ENCODE measurements around the gene POLD2.

Gene POLD2

GRCh38 chr7:44112997-44113763 is 10.2 kb downstream of the POLD2 start:
- DNase-seq (ENCODE audit: low read depth), result no peak

GRCh38 chr7:44112231-44112996 is 10.9 kb downstream of the POLD2 start:
- DNase-seq (ENCODE audit: low read depth), result no peak

DNA sequence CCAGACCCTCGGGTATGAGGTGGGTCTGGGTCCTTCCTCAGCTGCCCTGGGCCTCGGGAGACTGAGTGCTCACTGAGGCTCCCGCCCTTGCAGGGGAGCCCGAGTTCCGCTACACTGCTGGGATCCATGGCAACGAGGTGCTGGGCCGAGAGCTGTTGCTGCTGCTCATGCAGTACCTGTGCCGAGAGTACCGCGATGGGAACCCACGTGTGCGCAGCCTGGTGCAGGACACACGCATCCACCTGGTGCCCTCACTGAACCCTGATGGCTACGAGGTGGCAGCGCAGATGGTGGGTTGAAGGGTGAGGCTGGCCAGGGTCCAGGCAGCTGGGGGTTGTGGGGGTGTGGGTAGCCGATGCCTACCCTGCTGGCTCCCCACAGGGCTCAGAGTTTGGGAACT is 11.6 kb downstream of the POLD2 start:
- no peak for DNase-seq (ENCODE audit: low read depth)

DNA sequence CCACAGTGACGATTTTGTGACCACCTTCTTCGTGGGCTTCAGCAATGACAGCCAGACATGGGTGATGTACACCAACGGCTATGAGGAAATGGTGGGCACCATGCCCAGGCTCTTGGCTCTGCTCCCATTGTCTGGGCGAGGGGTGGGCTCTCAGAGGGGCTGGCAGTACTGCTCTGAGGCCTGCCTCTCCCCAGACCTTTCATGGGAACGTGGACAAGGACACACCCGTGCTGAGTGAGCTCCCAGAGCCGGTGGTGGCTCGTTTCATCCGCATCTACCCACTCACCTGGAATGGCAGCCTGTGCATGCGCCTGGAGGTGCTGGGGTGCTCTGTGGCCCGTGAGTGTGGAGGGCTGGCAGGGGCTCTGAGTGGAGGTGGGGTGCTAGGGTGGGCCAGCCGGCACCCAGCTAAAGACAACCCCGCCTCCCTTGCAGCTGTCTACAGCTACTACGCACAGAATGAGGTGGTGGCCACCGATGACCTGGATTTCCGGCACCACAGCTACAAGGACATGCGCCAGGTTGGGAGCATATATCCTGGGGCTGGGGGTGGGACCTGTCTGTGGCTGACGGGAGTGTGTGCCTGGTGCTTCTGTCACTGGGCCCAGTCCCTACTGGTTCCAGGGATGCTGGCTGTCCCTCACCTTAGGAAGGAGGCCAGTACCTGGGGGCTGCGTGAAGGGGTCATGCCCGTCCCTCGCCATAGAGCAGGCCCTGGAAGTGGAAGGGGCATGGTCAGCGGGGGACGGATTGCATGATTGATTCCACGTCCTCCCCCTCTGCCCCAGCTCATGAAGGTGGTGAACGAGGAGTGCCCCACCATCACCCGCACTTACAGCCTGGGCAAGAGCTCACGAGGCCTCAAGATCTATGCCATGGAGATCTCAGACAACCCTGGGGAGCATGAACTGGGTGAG is 12.4 kb downstream of the POLD2 start:
- DNase-seq (ENCODE audit: low read depth), result no peak

GRCh38 chr7:44109991-44110390 is 13.4 kb downstream of the POLD2 start:
- no peak for DNase-seq (ENCODE audit: low read depth)

DNA sequence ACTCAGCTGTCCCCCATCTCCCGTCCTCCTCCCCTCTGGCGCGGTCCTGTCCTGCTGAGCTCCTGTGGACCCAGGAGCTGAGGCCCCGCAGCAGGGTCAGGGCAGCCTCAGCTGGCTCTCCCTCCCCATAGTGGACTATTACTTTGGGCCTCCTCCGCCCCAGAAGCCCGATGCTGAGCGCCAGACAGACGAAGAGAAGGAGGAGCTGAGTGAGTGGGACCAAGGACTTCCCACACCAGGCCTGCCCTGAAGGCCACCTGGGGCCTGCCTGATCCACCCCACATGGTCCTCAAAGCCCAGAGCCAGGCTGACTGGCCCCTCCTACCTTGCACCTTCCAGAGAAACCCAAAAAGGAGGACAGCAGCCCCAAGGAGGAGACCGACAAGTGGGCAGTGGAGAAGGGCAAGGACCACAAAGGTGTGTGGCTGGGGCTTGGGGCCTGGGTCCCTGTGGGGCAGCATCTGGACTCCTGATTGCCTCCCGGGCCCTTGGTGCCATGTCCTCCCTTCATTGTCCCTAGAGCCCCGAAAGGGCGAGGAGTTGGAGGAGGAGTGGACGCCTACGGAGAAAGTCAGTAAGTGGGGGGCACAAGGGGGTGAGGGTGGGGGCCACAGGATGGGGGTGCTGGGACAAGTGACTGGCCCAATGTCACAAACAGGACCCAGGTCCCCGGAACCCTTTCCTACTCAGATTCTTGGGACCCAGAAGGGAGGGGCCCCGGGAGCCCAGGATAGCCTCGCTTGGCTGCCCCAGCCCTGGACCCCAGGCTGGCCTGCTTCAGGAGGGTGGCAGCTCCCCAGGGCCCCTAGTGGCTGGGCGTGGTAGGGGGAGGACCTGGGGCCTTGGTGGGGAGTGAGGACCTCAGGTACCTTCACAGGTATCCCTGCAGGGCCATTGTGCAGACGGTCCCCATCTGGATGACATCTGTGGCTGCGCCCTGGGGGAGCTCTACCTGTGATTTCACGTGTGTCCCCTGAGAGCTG is 14.3 kb downstream of the POLD2 start:
- DNase-seq (ENCODE audit: low read depth), result no peak

DNA sequence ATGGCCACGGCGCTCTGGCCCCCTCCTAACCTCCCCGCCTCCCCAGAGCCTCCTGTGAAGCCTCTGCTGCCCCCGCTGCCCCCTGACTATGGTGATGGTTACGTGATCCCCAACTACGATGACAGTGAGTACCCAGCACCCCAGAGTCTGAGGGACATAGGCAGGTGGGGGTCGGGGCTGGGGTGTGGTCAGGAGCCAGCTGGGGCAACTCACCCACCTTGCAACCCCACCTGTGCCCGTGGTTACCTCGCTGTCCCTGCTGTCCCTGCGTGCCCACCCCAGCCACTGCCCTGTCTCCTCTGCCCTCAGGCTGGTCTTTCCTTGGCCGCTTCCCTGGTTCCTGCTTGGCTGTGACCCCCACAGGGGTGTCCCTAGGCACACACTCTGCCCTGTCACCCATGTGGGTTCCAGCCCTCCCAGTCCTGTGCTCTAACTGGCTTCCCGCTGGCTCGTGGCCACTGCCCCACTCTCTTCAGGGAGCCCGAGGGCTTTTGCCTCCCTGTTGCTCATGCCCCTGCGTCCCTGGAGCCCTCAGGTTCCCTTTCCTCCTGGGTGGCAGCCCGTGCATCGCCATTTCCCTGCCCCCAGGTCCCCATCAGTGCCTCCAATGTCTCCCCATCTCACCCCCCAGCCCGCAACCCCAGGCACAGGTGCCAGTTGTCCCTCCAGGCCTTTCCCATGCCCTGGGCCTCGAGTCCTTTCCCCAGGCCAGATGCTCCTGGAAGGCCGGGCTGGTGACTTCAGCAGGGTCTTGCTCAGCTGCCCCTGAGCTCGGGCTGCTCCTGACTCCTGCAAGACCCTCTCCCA is 15.2 kb downstream of the POLD2 start:
- DNase-seq (ENCODE audit: low read depth), result no peak

DNA sequence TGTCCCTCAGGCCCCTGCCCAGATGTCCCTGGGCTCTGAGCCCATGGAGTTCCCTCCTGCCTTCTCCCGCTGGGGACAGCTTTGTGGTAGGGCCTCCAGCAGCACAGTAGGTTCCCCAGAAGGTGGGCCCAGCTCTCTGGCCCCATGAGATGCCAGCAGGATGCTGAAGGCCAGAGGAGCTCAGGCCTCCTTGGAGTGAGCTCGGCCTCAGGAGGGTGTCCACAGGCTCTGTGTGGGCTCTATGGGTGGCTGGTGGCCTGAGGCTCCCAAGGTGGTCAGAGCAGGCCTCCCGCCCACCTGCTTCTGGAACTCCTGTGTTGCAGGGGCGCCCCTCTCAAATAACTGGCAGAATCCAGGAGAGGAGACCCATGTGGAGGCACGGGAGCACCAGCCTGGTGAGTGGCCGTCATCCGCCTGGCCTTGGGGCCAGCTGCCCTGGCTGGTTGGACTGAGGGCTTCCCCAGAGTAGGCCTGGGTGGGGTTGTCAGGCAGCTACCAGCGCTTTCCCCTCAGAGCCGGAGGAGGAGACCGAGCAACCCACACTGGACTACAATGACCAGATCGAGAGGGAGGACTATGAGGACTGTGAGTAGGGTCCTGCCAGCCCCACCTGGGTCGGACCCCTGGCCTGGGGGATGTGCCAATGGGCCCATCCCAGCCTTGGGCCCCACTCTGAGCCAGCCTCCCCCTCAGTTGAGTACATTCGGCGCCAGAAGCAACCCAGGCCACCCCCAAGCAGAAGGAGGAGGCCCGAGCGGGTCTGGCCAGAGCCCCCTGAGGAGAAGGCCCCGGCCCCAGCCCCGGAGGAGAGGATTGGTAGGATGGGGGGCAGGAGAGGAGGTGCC is 16.0 kb downstream of the POLD2 start:
- DNase-seq (ENCODE audit: low read depth), result no peak

GRCh38 chr7:44106311-44107065 is 16.9 kb downstream of the POLD2 start:
- DNase-seq (ENCODE audit: low read depth), result no peak

GRCh38 chr7:44105832-44106231 is 17.5 kb downstream of the POLD2 start:
- DNase-seq (ENCODE audit: low read depth), result no peak

GRCh38 chr7:44104860-44105771 is 18.2 kb downstream of the POLD2 start:
- DNase-seq (ENCODE audit: low read depth), result no peak

DNA sequence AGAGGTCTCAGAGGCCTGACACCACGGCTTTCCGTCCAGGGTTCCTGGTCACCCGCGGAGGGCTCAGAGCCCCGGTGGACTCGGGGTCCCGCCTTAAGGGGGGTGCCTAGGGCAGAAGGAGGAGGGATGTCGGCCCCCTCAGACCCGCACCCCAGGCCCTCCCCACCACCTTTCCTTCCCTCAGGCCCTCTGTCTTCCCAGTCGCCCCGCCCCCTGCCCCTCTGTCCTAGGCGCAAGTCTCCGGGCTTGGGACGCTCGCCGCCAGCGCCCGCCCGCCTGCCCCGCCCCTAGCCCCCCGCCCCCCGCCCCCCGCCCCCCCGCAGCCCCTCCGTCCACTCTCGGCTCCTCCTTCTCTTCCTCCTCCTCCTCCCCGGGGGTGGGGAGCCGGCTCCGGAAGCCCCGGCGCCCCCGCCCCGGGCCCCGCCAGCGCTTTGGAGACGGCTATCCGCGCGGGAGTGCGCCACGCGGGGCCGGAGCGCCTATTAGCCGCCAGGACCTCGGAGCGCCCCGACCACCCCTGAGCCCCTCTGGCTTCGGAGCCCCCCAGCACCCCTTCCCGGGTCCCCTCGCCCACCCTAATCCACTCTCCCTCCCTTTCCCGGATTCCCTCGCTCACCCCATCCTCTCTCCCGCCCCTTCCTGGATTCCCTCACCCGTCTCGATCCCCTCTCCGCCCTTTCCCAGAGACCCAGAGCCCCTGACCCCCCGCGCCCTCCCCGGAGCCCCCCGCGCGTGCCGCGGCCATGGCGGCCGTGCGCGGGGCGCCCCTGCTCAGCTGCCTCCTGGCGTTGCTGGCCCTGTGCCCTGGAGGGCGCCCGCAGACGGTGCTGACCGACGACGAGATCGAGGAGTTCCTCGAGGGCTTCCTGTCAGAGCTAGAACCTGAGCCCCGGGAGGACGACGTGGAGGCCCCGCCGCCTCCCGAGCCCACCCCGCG is 19.2 kb downstream of the POLD2 start, which contains the start of gene AEBP1:
Gene AEBP1, plus strand, starts transcription at position 423 of the 937 bp plus-strand sequence. Its CDS starts 321 bp downstream, at position 744.
- no peak for DNase-seq (ENCODE audit: low read depth)

GRCh38 chr7:44103566-44103922 is 19.8 kb downstream of the POLD2 start:
- DNase-seq (ENCODE audit: low read depth), result no peak

DNA sequence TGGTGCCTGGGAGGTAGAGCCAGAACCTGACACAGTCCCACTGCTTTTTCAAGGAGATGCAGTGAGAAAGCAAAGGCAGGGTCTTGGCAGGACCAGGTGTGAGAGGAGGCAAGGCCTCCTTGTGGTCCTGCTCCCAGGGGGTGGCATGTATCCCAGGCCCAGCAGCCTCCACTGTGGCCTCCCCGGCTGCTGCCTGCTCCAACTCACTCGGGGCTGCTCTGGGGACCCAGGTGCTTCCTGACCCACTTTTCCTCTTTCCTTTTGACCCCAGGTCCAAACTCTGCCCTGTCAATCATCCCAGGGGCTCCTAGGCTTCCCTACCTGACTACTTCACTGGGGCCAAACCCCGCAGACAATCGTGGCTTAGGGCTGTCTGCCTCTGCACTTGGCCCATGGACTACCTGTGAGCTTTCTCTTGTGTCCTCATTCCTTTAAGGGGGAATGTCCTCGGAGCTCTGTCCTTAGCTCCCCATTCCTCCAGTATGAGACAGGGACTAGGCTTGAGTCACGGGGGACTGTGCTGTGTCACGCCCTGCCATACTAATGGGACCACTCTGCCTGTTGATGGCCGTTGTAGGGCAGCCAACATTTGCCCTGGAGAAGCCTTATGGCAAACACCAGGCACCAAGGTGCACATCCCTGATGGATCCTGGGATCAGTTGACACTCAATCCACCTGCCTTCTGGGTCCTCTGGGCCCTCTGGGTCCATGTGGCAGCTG is 20.3 kb downstream of the POLD2 start:
- DNase-seq (ENCODE audit: low read depth), result no peak

DNA sequence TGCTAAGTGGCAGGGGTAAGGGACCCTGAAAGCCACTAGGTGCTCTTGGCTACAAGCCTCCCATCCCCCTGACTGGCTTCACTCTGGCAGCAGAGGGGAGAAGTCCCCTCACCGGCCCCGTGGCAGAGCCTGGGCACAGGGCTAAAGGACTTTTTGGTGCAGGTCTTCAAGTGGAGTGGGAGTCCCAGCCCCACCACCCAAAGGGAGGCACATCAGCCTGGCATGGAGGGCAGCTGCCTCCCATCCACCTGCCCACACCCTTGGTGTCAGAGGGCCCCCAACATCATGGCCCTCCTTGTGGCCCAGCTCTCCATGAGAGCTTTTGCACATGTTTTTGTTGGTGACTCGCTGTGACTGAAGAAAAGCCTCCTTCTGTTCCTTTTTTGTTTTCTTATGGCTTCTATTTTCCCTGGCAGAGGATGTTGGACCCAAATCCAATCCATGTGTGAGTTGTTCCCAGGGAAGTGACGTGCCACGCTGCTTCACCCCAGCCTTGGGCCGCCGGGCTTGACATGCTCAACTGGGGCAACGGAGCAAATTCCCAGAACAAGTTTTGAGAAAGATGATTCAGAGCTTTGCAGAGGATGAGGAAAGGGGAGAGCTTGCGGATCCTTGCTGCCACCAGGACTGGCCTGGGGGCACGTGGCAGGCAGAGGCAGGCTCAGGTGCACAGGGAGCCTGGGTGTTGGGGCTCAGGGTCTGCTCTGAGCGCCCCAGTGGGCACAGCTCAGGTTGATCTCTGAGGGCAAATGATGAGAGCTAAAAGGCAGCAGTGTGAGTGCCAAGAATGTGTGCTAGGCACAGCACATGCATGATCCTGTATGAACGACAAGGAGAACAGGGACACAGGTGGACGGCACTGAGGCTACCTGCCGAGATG is 21.1 kb downstream of the POLD2 start:
- DNase-seq (ENCODE audit: low read depth), result no peak

Measured in stimulated activated CD8-positive, alpha-beta memory T cell treated with anti-CD3 and anti-CD28 coated beads, Interleukin-12 subunit alpha, Interleukin-12 subunit beta, amount 100 ng/mL, for 4 hours (primary cell).